ENCODE measurements around the gene GPNMB.

The GPNMB gene

GRCh38 chr7:23298141-23298881 lies 51.7 kb downstream of the GPNMB start:
- TF ChIP-seq ZNF132 (tag by site-specific recombination; IDR thresholded peaks at IDR 0.05; ENCODE audit: borderline replicate concordance): no peak
- TF ChIP-seq ZNF530 (tag by site-specific recombination; IDR thresholded peaks at IDR 0.05; ENCODE audit: low read depth): no peak
- no peak for TF ChIP-seq ZNF548 (tag by site-specific recombination; IDR thresholded peaks at IDR 0.05)
- no peak for TF ChIP-seq SCRT2 (tag by site-specific recombination; IDR thresholded peaks at IDR 0.05)
- TF ChIP-seq ZNF114 (tag by site-specific recombination; IDR thresholded peaks at IDR 0.05): no peak
- no peak for TF ChIP-seq ZNF140 (tag by site-specific recombination; IDR thresholded peaks at IDR 0.05)
- TF ChIP-seq ZNF501 (tag by site-specific recombination; IDR thresholded peaks at IDR 0.05): no peak
- TF ChIP-seq, protein P1, sequence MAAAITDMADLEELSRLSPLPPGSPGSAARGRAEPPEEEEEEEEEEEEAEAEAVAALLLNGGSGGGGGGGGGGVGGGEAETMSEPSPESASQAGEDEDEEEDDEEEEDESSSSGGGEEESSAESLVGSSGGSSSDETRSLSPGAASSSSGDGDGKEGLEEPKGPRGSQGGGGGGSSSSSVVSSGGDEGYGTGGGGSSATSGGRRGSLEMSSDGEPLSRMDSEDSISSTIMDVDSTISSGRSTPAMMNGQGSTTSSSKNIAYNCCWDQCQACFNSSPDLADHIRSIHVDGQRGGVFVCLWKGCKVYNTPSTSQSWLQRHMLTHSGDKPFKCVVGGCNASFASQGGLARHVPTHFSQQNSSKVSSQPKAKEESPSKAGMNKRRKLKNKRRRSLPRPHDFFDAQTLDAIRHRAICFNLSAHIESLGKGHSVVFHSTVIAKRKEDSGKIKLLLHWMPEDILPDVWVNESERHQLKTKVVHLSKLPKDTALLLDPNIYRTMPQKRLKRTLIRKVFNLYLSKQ (tag by site-specific recombination; IDR thresholded peaks at IDR 0.05; ENCODE audit: borderline replicate concordance): no peak
- TF ChIP-seq, protein P2, sequence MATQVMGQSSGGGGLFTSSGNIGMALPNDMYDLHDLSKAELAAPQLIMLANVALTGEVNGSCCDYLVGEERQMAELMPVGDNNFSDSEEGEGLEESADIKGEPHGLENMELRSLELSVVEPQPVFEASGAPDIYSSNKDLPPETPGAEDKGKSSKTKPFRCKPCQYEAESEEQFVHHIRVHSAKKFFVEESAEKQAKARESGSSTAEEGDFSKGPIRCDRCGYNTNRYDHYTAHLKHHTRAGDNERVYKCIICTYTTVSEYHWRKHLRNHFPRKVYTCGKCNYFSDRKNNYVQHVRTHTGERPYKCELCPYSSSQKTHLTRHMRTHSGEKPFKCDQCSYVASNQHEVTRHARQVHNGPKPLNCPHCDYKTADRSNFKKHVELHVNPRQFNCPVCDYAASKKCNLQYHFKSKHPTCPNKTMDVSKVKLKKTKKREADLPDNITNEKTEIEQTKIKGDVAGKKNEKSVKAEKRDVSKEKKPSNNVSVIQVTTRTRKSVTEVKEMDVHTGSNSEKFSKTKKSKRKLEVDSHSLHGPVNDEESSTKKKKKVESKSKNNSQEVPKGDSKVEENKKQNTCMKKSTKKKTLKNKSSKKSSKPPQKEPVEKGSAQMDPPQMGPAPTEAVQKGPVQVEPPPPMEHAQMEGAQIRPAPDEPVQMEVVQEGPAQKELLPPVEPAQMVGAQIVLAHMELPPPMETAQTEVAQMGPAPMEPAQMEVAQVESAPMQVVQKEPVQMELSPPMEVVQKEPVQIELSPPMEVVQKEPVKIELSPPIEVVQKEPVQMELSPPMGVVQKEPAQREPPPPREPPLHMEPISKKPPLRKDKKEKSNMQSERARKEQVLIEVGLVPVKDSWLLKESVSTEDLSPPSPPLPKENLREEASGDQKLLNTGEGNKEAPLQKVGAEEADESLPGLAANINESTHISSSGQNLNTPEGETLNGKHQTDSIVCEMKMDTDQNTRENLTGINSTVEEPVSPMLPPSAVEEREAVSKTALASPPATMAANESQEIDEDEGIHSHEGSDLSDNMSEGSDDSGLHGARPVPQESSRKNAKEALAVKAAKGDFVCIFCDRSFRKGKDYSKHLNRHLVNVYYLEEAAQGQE (tag by site-specific recombination; IDR thresholded peaks at IDR 0.05): no peak
- no peak for TF ChIP-seq ZNF23 (tag by site-specific recombination; IDR thresholded peaks at IDR 0.05; ENCODE audit: borderline replicate concordance)
- no peak for TF ChIP-seq ZNF629 (tag by site-specific recombination; IDR thresholded peaks at IDR 0.05)
- TF ChIP-seq SP7 (tag by site-specific recombination; IDR thresholded peaks at IDR 0.05): no peak
- Histone ChIP-seq H3K4me3 (ENCODE audit: low read depth, low read length) (peak overlapping the region; percentile 6; the same call in 1 of the 2 replicates), H3K4me1 (ENCODE audit: control insufficient read depth, insufficient read depth, low read length) (peaks cover 2% of the 10 kb centered on the region; the same call in 1 of the 2 replicates), H3K36me3 (ENCODE audit: control insufficient read depth in 2 of 2, insufficient read depth in 1 of 2, low read length in 2 of 2) (peaks cover 14 to 18% of the 10 kb centered on the region in 2 experiments; a peak in 2 of 3 replicates), H3K27ac (ENCODE audit: extremely low read depth, low read depth, low read length) (peak overlapping the region; percentile 60), H3K9me3 (ENCODE audit: control insufficient read depth, insufficient read depth, low read depth, low read length) (no peaks in the 10 kb centered on the region)
- ChIA-PET POLR2A (interaction anchor here (0.5 to 3.1 kb wide), 9 partner anchors 10 to 722 kb away, joined by 3 to 15 read pairs (median 5); no protein-coding TSS in a partner anchor), CTCF (interaction anchor here (2.0 kb wide), 1 partner anchor 22 kb away, joined by 9 read pairs; no protein-coding TSS in a partner anchor)

- H3K4me3 ChIP-seq (ENCODE audit: low read depth, low read length): peak within 1 kb of the TSS; percentile 86
- H3K9me3 ChIP-seq (ENCODE audit: control insufficient read depth, insufficient read depth, low read depth, low read length): no peaks in the 10 kb centered on the region
- CTCF ChIA-PET: interaction anchor here (0.7 to 2.0 kb wide), 5 partner anchors 16 to 225 kb away, joined by 3 to 9 read pairs (median 4); no protein-coding TSS in a partner anchor
- H3K36me3 ChIP-seq (ENCODE audit: control insufficient read depth in 2 of 2, insufficient read depth in 1 of 2, low read length in 2 of 2): peaks cover 16 to 18% of the 10 kb centered on the region in 2 experiments; a peak in 2 of 3 replicates
- peak within 1 kb of the TSS; percentile 60 for H3K27ac ChIP-seq (ENCODE audit: extremely low read depth, low read depth, low read length)
- POLR2A ChIA-PET: interaction anchor here (0.5 to 3.1 kb wide), 11 partner anchors 9 to 723 kb away, joined by 3 to 15 read pairs (median 5); no protein-coding TSS in a partner anchor
- peaks cover 2% of the 10 kb centered on the region; the same call in 1 of the 2 replicates for H3K4me1 ChIP-seq (ENCODE audit: control insufficient read depth, insufficient read depth, low read length)
- TF ChIP-seq ZNF341 (tag by site-specific recombination; IDR thresholded peaks at IDR 0.05; ENCODE audit: low read depth) (no peak), ZNF366 (tag by site-specific recombination; conservative IDR thresholded peaks at IDR 0.05) (no peak), PBX3 (CRISPR knock-in tag; IDR thresholded peaks at IDR 0.05) (peak; percentile 85; the same call in 1 of the 2 replicates), INSM2 (tag by site-specific recombination; IDR thresholded peaks at IDR 0.05) (0 out of 2 replicates have a peak, but pooled peaks have one; percentile 19), ZNF561 (tag by site-specific recombination; IDR thresholded peaks at IDR 0.05; ENCODE audit: borderline replicate concordance) (0 out of 2 replicates have a peak, but pooled peaks have one; percentile 26), ZNF660 (tag by site-specific recombination; IDR thresholded peaks at IDR 0.05) (peak; percentile 100), ZBTB8A (tag by site-specific recombination; IDR thresholded peaks at IDR 0.05) (peak; percentile 98)
- TF ChIP-seq, protein P3, sequence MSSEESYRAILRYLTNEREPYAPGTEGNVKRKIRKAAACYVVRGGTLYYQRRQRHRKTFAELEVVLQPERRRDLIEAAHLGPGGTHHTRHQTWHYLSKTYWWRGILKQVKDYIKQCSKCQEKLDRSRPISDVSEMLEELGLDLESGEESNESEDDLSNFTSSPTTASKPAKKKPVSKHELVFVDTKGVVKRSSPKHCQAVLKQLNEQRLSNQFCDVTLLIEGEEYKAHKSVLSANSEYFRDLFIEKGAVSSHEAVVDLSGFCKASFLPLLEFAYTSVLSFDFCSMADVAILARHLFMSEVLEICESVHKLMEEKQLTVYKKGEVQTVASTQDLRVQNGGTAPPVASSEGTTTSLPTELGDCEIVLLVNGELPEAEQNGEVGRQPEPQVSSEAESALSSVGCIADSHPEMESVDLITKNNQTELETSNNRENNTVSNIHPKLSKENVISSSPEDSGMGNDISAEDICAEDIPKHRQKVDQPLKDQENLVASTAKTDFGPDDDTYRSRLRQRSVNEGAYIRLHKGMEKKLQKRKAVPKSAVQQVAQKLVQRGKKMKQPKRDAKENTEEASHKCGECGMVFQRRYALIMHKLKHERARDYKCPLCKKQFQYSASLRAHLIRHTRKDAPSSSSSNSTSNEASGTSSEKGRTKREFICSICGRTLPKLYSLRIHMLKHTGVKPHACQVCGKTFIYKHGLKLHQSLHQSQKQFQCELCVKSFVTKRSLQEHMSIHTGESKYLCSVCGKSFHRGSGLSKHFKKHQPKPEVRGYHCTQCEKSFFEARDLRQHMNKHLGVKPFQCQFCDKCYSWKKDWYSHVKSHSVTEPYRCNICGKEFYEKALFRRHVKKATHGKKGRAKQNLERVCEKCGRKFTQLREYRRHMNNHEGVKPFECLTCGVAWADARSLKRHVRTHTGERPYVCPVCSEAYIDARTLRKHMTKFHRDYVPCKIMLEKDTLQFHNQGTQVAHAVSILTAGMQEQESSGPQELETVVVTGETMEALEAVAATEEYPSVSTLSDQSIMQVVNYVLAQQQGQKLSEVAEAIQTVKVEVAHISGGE (tag by site-specific recombination; conservative IDR thresholded peaks at IDR 0.05; ENCODE audit: low read depth): peak; percentile 88
Measured at GRCh38 chr7:23298885-23299769, 52.6 kb downstream of the GPNMB start, which contains the start of gene MALSU1. Gene MALSU1, plus strand, starts transcription at chr7:23299339. Its CDS starts 14 bp downstream, at chr7:23299353.

All from HEK293 (cell line).